Endothelial cell of umbilical vein (primary cell): ENCODE measurements around the gene PPP1R12C. TPM values are rescaled to one million over a fixed set of nuclear protein-coding genes. Genes with fewer than 3 reads are reported as not detected.

Source experiments
- BruUV-seq: library from RNA; stranded (reverse); fragments of 400-500 nt; replicated peaks from 2 replicates; lab custom pipeline; 2021; lab: Mats Ljungman, UMichigan
- CTCF ChIA-PET: fragments of 300-600, 350-600 bp; sonication (Branson Sonifier 250); formaldehyde crosslinking; loops from one replicate; lab custom pipeline; 2021; ENCODE audit warnings: antibody characterized with exemption, inconsistent platforms; lab: Charles Lee
- POLR2A ChIA-PET: fragments of 300-600, 350-600 bp; sonication (Branson Sonifier 250); formaldehyde crosslinking; loops from one replicate; lab custom pipeline; 2021; ENCODE audit warnings: antibody characterized with exemption, inconsistent platforms; lab: Charles Lee
- DNase-seq: peaks from one replicate; pipeline ENCODE4 v3.0.0-alpha.2; 2011; ENCODE audit warnings: low read depth, low spot score
- FAIRE-seq: peaks from 2 replicates; lab custom pipeline; 2011; peaks lifted over from hg19 to GRCh38; lab: Jason Lieb, UNC
- H2AFZ ChIP-seq: 2 replicates; pipeline ENCODE4 v1.6.0; 2012; ENCODE audit warnings: low read depth, low read length, control low read depth, inconsistent platforms
- H3K27ac ChIP-seq: 2 replicates; pipeline ENCODE4 v1.5.1; 2011; ENCODE audit warnings: low read depth, mild to moderate bottlenecking, control low read depth, low read length, moderate library complexity; ENCODE audit not compliant: insufficient read depth
- H3K27me3 ChIP-seq, 2 experiments: 2 replicates each; pipeline versions ENCODE4 v1.6.0 to v1.6.1; 2011; ENCODE audit warnings: low read length in 2 of 2, mixed read lengths in 1 of 2; ENCODE audit not compliant: control insufficient read depth in 2 of 2, insufficient read depth in 2 of 2
- H3K36me3 ChIP-seq, 2 experiments: 2 replicates in 1 of 2; 3 replicates in 1 of 2; pipeline ENCODE4 v1.5.1; 2011; ENCODE audit warnings: low read length in 2 of 2, mild to moderate bottlenecking in 1 of 2, moderate library complexity in 1 of 2; ENCODE audit not compliant: control insufficient read depth in 2 of 2, insufficient read depth in 2 of 2; ENCODE audit errors: extremely low read depth in 1 of 2
- H3K4me1 ChIP-seq: 3 replicates; pipeline ENCODE4 v1.5.1; 2011; ENCODE audit warnings: mild to moderate bottlenecking, low read length; ENCODE audit not compliant: control insufficient read depth, insufficient read depth; ENCODE audit errors: extremely low read depth
- H3K4me2 ChIP-seq: 2 replicates; pipeline ENCODE4 v1.6.1; 2011; ENCODE audit warnings: low read length, control low read depth, mixed read lengths; ENCODE audit not compliant: insufficient read depth
- H3K4me3 ChIP-seq, 3 experiments: fragments of 200-600 bp in 1 of 3; sonication (generic), shearing (Covaris generic) in 1 of 3; replicated peaks in 1 of 3; 2 replicates each; pipeline ENCODE4 v1.5.1; 2011 to 2016; ENCODE audit warnings: control low read depth in 3 of 3, low read length in 3 of 3, mild to moderate bottlenecking in 2 of 3, inconsistent platforms in 1 of 3, low read depth in 1 of 3, moderate library complexity in 1 of 3; ENCODE audit not compliant: insufficient read depth in 1 of 3
- H3K79me2 ChIP-seq: 2 replicates; pipeline ENCODE4 v1.6.0; 2012; ENCODE audit warnings: low read length, inconsistent platforms; ENCODE audit not compliant: control insufficient read depth, insufficient read depth
- H3K9ac ChIP-seq: replicated peaks from 2 replicates; pipeline ENCODE3; 2011; ENCODE audit warnings: low read length, control low read depth; ENCODE audit not compliant: insufficient read depth; ENCODE audit errors: extremely low read depth
- H3K9me1 ChIP-seq: replicated peaks from 3 replicates; pipeline ENCODE4 v1.6.0; 2011; ENCODE audit warnings: mild to moderate bottlenecking, low read length; ENCODE audit not compliant: control insufficient read depth, insufficient read depth; ENCODE audit errors: extremely low read depth
- H3K9me3 ChIP-seq: replicated peaks from 2 replicates; pipeline ENCODE4 v1.5.1; 2012; ENCODE audit warnings: low read length, inconsistent platforms; ENCODE audit not compliant: control insufficient read depth, insufficient read depth
- H4K20me1 ChIP-seq: replicated peaks from 2 replicates; pipeline ENCODE3; 2011; ENCODE audit warnings: mild to moderate bottlenecking, low read length; ENCODE audit not compliant: control insufficient read depth, insufficient read depth; ENCODE audit errors: extremely low read depth
- CTCF ChIP-seq, 2 donors: IDR thresholded peaks; 1 replicate in 1 of 2; 2 replicates in 1 of 2; pipeline ENCODE4 v1.5.1; 2011; ENCODE audit warnings: low read length in 2 of 2, mild to moderate bottlenecking in 2 of 2, moderate library complexity in 2 of 2, control low read depth in 1 of 2, inconsistent platforms in 1 of 2, low read depth in 1 of 2; ENCODE audit not compliant: insufficient read depth in 1 of 2; ENCODE audit errors: extremely low read depth in 1 of 2
- EZH2 ChIP-seq: IDR thresholded peaks from 2 replicates; pipeline ENCODE4 v1.6.1; 2012; ENCODE audit warnings: borderline replicate concordance, low read depth, mild to moderate bottlenecking, moderate library complexity, low read length, inconsistent platforms; ENCODE audit not compliant: severe bottlenecking
- FOS ChIP-seq: IDR thresholded peaks from 2 replicates; pipeline ENCODE4 v1.6.1; 2011; ENCODE audit warnings: mild to moderate bottlenecking, low read length, moderate library complexity, borderline replicate concordance; ENCODE audit not compliant: insufficient read depth
- GATA2 ChIP-seq: IDR thresholded peaks from 2 replicates; pipeline ENCODE4 v1.7.0; 2011; ENCODE audit warnings: low read depth, mild to moderate bottlenecking, moderate library complexity, mixed read lengths, low read length; ENCODE audit not compliant: insufficient read length, insufficient read depth
- JUN ChIP-seq: IDR thresholded peaks from 2 replicates; pipeline ENCODE4 v1.6.1; 2011; ENCODE audit warnings: borderline replicate concordance, low read depth; ENCODE audit not compliant: insufficient read length, insufficient read depth
- MAX ChIP-seq: IDR thresholded peaks from 2 replicates; pipeline ENCODE4 v1.6.1; 2011; ENCODE audit not compliant: insufficient read depth, insufficient read length
- MYC ChIP-seq: IDR thresholded peaks from one replicate; pipeline ENCODE4 v1.6.1; 2011; ENCODE audit warnings: mild to moderate bottlenecking, low read depth, low read length
- POLR2A ChIP-seq: IDR thresholded peaks from 2 replicates; pipeline ENCODE4 v1.6.1; 2012; ENCODE audit warnings: low read depth, mild to moderate bottlenecking, control low read depth, low read length
- POLR2AphosphoS5 ChIP-seq: IDR thresholded peaks from 2 replicates; pipeline ENCODE4 v1.6.1; 2012; ENCODE audit warnings: low read depth, mild to moderate bottlenecking, control low read depth, low read length, moderate library complexity; ENCODE audit not compliant: insufficient read depth
- dilution Hi-C: fragments of 300-500 bp; cut with MboI; formaldehyde crosslinking; loops from one replicate; pipeline ENCODE4 v1.15.0; 2019; ENCODE audit warnings: low sequenced_read_pairs; ENCODE audit not compliant: extremely low pct_ligation_motif_present
- intact Hi-C: fragments of 100-400 bp; cut with micrococcal nuclease; formaldehyde crosslinking; loops from one replicate; pipeline ENCODE4 v1.10.0; 2022
- polyA plus RNA-seq, 4 experiments: library from polyadenylated mRNA; depleted of rRNA in 3 of 4; stranded (reverse) in 3 of 4; unstranded in 1 of 4; fragments of >200 nt; gene quantifications; 2 replicates each; pipeline versions ENCODE4 v1.2.1 to v1.2.3, GENCODE V29; 2011 to 2012; ENCODE audit warnings: missing spikeins in 1 of 4
- total RNA-seq: library from RNA; stranded (reverse); gene quantifications from 2 replicates; pipeline ENCODE4 v1.2.3, GENCODE V29; 2021

The PPP1R12C gene
- total and polyA plus RNA-seq, 2 donors (not counting 3 experiments of a cell fraction or from before 2014, with no cell fraction given): 69.5 to 149 TPM

GRCh38 chr19:55080121-55080967 lies 37.1 kb downstream of the PPP1R12C start:
- no TSS peak for BruUV-seq
- peak overlapping the region; percentile 90 for H2AFZ ChIP-seq
- POLR2A ChIA-PET: no interaction called here
- H3K36me3 ChIP-seq: no peaks in the 10 kb centered on the region
- H3K4me1 ChIP-seq: peaks cover 18% of the 10 kb centered on the region
- FAIRE-seq: peak; percentile 76
- H3K9me1 ChIP-seq: no peaks in the 10 kb centered on the region
- no peak overlapping the region for H3K9ac ChIP-seq
- DNase-seq: peak; percentile 47
- no peaks in the 10 kb centered on the region for H3K9me3 ChIP-seq
- H3K27me3 ChIP-seq: peaks cover 0 to 3% of the 10 kb centered on the region in 2 experiments
- intact Hi-C loops (loop anchor here (2.0 to 5.0 kb wide), 4 partner anchors 20 to 1040 kb away; partner anchors contain the start of genes LENG9 and ZNF787), dilution Hi-C loops (no loop called here)
- CTCF ChIA-PET: interaction anchor here (1.0 to 2.4 kb wide), 2 partner anchors 9 to 12 kb away, joined by 4 to 9 read pairs; no protein-coding TSS in a partner anchor
- TF ChIP-seq MAX: peak; percentile 23
- TF ChIP-seq MYC: no peak
- no peak for TF ChIP-seq EZH2
- TF ChIP-seq POLR2AphosphoS5: no peak
- TF ChIP-seq POLR2A: no peak
- no peak overlapping the region for H3K27ac ChIP-seq
- peak overlapping the region; percentile 84 for H3K4me2 ChIP-seq
- no peaks in the 10 kb centered on the region for H4K20me1 ChIP-seq
- peak overlapping the region; percentile 55 to 67 (median 58) for H3K4me3 ChIP-seq
- H3K79me2 ChIP-seq: no peaks in the 10 kb centered on the region

- FAIRE-seq: no peak
- no peak overlapping the region for H3K9ac ChIP-seq
- TF ChIP-seq EZH2 (peak; percentile 7), FOS (no peak), GATA2 (no peak), POLR2A (no peak), POLR2AphosphoS5 (no peak), CTCF (IDR thresholded peaks at IDR 0.05; ENCODE audit: extremely low read depth in 1 of 2, insufficient read depth in 1 of 2, low read depth in 1 of 2, low read length in 2 of 2) (no peak), MYC (no peak), JUN (no peak)
- no peaks in the 10 kb centered on the region for H3K9me1 ChIP-seq
- no peak overlapping the region for H3K27ac ChIP-seq
- H3K79me2 ChIP-seq: no peaks in the 10 kb centered on the region
- intact Hi-C loops: loop anchor here (2.0 to 5.0 kb wide), 4 partner anchors 19 to 1041 kb away; partner anchors contain the start of genes LENG9 and ZNF787
- H3K9me3 ChIP-seq: no peaks in the 10 kb centered on the region
- H3K4me3 ChIP-seq: no peak overlapping the region
- no peaks in the 10 kb centered on the region for H3K36me3 ChIP-seq
- peaks cover 18% of the 10 kb centered on the region for H3K4me1 ChIP-seq
- BruUV-seq: no TSS peak
- H2AFZ ChIP-seq: no peak overlapping the region
- ChIA-PET POLR2A (no interaction called here), CTCF (interaction anchor here (2.4 kb wide), 1 partner anchor 11 kb away, joined by 9 read pairs; no protein-coding TSS in a partner anchor)
- H3K27me3 ChIP-seq: peaks cover 0 to 3% of the 10 kb centered on the region in 2 experiments
- H3K4me2 ChIP-seq: no peak overlapping the region
- DNase-seq: no peak
- dilution Hi-C loops: no loop called here
- H4K20me1 ChIP-seq: no peaks in the 10 kb centered on the region
These were observed 37.9 kb downstream of the PPP1R12C start for GRCh38 chr19:55079400-55080038.
